Activated CD4-positive, CD25-positive, alpha-beta regulatory T cell (primary cell): ENCODE data around the gene TPST2.
"Not testable (repeated sequence)": the region's sequence is repeated elsewhere in the genome, so short reads cannot be mapped to it uniquely, and the experiment has no call there.

Experiments used
- DNase-seq, 4 experiments: peaks; one replicate each; lab custom pipeline; 2025; lab: John Stamatoyannopoulos, UW

TPST2 gene

DNA sequence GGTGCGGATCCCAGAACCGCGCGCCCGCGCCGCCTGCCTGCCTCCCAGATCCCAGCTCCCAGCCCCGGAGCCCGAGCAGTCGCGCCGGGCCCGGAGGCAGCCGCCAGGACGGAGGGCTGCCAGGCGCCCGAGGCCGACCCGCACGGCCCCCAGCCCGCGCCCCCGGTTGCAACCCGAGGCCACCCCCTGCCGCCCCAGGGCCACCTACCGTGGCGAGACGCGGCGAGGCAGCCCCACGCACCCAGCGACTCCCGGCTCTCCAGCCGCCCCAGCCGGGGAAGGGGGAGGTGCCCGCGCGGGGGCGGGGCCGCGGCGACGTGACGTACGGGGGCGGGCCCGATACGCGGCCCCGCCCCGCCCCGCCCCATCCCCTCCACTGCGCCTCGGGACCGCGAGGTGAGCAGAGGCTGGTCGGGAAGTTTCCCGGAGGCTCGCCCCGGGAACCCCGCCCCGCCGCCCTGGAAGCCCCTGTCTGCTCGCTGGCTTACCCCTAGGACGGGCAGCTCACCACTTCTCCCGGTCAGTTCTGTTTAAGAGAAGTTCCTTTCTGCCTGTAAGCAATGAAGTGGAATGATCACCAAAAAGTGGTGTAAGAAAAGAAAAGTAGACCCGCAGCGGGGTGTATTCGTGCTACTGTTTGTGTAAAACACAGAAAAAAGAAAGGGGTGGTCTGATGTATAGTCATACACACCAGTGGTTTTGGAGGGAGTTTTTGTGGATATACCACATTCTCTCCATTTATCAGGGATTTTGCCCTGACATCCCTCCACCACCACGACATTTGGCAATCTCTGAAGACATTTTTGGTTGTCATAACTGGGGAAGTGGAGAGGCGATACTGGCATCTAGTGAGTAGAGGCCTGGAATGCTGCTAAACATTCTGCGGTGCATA lies at the start of gene TPST2:
Gene TPST2 (minus strand): TSS at position 288 of the 892 bp plus-strand sequence. CDS start 48,502 bp downstream, outside the sequence.
- DNase-seq: peak; percentile 55 to 67 (median 63)

DNA sequence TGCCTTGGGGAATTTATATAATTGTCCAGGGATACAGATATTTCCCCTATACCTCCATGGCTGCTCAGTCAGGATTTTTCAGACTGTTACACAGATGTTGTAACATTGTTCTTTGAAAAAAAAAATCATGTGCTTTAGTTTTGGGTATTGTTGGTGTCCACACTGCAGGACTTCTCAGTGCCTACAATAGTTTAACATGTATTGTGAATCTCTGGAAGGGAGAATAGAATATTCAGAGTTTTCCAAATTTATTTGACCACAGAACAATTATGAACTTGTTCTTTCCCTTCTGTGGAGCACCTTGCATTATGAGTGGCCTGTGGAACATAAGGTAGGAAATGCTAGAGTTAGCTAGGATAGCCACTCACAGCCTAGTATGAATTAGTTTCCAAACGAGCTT lies 46.4 kb upstream of the TPST2 start:
- no peak for DNase-seq

DNA sequence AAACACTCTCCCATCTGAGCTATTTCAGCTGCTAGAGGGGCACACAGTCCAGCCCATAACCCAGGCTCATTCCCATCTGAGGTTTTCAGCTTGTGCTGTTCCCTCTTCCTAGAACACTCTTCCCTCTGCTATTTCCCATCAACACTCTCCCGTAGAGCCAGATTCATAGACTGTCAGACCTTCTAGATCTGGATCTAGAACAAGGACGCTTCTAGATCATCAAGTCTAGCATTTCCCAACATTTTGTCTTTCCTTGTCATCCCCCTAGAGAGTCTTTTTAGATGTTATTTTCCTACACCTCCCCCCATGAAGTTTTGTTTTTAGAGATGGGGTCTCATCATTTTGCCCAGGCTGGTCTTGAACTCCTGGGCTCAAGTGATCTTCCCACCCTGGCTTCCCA lies 45.2 kb upstream of the TPST2 start:
- DNase-seq: no peak

DNA sequence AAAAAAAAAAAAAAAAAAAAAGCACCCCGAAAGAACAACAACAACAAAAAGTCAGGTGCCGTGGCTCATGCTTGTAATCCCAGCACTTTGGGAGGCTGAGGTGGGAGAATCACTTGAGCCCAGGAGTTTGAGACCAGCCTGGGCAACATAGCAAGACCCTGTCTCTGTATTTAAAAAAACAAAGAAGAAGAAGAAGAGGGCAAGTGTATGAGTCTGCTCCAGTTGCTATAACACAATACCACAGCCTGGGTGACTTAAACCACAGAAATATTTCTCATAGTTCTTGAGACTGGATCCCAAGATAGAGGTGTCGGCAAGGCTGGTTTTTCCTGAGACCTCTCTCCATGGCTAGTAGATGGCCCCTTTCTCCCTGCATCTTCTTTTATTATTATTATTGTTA lies 44.3 kb upstream of the TPST2 start:
- no peak for DNase-seq

DNA sequence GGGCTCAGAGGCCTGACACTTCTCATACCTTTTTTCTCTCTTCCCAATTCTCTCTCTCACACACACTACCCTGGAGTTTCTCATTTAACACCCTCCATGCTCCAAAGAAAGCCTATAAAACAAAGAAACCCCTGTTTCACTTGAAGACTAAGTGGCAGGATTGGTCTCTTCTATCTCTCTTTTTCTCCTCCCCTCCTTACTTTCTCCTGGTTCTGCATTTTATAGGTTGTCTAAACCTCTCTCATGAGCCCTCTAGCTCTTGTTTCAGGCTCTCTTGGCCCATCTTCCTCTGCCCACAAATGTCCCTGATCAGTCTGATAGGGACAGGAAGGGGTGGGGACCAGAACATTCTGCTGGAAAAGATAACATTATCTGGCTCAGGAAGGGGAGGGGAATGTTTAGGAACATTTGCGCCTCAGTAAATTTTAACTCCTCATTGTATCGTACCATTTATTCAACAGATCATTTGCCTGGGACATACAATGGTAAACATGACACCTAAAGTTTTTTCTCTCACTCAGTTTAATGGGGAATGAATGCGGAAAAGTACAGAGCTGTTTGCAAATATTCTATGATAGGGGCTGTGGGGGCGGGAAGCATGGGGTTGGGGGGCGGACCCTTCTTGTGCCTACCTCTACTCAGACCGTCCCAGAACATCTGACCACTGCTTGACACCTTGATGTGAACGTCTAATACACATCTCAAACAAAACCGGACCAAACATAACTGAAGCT lies 42.7 kb upstream of the TPST2 start:
- DNase-seq: no peak

DNA sequence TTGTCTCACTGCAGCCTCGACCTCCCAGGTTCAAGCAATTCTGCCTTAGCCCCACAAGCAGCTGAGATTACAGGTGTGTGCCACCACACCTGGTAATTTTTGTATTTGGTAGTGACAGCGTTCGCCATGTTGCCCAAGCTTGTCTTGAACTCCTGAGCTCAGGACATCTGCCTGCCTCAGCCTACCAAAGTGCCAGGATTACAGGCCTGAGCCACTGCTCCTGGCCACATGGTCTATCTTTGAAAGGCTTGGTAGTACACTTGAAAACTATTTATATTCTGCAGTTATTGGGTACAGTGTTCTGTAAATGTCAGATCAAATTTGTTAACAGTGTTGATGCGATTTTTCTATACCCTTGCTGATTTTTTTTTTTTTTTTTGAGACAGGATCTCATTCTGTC lies 41.4 kb upstream of the TPST2 start:
- DNase-seq: no peak

DNA sequence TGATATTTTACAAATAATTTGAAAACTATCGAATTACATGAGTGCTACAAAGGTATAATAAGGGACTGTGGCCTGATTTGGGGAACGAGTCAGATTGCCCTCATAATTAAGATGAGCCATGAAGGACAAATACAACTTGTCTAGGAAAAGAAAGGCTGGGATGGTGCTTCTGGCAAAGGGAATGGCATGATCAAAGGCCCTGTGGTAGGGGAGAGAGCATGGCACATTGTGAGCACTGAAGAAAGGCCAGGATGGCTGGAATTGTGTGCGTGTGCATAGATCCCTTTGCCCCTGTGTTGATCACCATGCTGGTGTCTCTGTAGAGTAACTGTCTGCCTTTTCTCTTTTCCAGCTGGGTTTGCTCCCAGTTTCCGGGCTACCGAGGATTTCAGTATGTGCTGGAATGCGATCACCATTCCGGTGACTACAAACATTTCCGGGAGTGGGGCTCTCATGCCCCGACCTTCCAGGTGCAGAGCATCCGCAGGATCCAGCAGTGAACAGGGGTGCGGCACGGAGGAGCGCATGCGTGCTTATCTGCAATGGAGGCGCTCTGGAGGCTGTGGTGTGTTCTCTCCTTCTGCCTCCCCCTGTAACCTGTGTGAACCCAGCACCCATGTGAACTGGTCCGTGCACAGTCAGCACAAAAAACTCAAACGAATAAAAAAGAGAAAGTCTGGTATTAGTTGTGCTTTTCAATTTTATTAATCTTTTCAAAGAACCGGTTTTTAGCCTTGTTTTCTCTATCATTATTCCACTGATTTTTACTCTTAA lies 40.2 kb upstream of the TPST2 start:
- DNase-seq: no peak

DNA sequence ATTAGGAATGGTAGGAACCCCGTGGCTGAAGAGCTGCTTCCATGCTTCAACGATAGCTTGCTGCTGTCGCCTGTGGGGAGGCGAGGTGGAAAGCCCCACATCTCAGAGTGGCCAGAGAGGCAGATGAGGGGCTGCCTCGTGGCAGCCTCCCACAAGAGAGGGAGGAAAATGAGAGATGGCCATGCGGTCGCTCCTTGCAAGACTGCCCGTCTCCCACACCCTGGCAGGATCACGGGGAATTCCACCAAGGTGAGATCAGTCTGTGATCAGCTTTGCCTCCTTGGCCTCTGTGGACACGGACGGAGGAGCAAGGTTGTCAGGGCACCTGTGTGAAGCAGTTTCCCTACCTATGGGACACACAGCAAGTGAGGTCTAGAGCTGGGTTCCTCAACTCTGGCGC lies 34.9 kb upstream of the TPST2 start:
- DNase-seq: no peak

DNA sequence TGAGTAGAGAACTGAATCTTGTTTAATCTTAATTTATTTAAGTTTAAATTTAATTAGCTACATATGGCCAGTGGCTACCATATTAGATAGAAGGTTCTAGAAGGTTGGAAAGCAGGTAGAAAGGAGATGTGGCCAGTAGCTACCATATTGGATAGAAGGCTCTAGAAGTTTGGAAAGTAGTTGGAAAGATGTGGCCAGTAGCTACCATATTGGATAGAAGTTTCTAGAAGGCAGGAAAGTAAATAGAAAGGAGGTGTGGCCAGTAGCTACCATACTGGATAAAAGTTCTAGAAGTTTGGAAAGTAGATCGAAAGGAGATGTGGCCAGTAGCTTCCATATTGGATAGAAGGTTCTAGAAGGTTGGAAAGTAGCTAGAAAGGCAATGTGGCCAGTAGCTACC lies 34.1 kb upstream of the TPST2 start:
- DNase-seq: no peak

DNA sequence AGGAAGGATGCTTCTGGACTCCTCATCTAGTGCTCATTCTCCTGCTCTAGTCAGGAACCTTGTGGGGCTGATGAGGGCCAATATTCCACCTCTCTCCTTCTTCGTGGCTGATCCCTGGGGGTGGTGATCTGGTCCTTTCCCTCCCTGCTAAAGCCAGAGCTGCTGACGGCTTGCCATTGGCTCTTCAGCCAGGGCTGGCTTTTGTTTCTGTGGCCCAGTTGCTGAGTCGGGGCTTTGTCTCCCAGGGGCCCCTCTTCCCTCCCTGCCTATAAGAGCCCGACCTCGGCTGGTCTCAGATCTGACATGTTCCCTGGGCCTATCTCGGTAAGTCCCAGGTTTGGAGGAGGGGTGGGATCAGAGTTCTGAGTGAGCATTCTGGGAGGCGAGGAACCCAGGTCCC lies 31.7 kb upstream of the TPST2 start, which contains the start of gene CRYBA4:
Gene CRYBA4 (plus strand): TSS at position 301 of the 400 bp plus-strand sequence. CDS start 634 bp downstream, outside the sequence.
- no peak for DNase-seq

DNA sequence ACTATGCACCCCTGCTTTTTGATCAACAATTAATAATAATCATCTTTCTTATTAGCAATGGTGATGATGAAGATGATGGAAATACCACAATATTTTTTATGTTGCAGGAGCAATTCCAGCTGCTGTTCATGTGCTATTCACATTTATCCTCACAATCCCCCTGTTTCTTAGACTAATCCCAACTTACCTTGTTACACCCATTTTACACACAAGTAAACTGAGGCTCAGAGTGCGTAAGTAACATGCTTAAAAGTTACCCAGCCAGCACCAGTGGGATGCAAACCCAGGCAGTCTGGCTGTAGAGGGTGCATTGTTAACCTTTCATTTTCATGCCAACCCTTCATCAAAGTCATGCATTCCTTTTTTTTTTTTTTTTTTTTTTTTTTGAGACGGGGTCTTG lies 30.3 kb upstream of the TPST2 start:
- DNase-seq: no peak

DNA sequence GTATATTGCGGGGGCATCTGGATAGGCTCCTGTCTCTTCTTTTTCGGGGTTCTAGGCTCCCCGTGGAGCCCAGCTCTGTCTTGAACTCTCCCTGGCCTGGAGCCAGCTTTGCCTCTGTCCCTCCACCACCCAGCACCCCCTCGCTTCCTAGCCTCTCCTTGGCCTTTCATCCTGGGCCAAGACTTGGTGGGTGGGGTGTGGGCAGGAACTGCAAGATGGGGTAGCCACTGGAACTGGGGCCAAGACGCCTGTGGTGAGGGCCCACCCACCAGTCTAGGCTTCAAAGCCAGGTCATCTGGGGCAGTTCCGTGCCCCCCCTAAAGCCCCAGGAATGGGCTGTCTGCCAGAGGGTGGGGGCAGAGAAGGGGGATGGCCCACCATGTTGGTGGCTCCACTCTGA lies 29.6 kb upstream of the TPST2 start:
- no peak for DNase-seq

DNA sequence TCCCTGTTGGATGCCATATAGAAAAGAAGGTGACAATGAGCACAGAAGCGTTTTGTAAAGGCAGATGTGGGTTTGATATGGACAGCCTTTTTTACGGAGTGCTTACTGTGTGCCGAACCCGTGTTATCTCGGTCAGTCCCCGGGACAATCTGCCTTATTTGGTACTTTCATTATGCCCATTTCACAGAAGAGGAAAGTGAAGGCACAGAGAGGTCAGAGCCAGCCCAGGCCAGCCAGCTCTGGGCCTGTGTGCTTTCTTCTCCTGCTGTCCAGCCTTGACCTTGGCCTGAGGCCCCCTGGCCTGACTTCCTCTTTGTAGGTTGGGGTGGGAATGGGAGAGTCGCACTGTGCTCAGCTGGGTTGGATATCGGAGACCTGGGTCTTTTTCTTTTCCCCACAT lies 28.5 kb upstream of the TPST2 start:
- DNase-seq: no peak

DNA sequence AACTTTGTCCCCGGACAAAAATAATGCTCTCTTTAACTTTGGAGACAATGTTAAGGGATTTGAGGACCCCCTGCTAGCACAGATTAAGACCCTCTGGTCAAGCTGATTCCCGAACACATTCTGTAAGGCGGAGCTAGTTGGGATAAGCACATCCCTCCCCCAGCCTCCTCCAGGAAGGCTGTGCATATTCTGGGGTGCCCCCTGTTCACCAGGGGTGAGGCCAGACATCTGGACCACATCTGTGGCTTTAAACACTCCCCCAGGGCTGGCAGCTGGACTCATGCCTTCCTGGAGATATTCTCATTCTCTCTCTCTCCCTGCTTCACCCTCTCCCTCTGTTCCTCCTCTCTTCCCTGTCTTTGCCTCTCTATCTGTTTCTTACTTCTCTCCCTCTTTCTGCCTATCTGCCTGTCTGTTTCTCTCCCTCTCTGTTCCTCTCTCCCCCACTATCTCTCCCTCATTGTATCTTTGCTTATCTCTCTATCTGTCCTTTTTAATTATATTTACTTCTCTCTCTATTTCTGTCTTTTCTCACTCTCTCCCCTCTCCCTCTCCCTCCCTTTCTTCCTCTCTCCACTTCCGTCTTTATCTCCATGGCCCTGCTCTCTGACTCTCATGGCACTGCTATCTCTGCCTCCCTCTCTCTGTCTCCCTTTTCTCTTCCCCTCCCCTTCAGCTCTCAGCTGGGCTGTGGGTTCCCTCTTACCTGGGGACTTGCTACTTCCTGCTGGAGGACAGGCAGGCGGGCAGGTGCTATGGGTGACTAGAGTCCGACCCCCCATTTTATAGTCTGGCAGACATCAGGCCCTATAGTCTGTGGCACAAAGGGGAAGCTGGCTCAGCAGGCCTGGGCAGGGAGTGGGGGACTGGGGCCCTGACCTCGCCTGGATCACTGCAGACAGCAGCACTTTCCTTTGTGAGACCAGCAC lies 27.6 kb upstream of the TPST2 start, which contains the start of gene CRYBB1:
Gene CRYBB1 (minus strand): TSS at position 757 of the 929 bp plus-strand sequence. CDS start 1,708 bp downstream, outside the sequence.
- DNase-seq: no peak

DNA sequence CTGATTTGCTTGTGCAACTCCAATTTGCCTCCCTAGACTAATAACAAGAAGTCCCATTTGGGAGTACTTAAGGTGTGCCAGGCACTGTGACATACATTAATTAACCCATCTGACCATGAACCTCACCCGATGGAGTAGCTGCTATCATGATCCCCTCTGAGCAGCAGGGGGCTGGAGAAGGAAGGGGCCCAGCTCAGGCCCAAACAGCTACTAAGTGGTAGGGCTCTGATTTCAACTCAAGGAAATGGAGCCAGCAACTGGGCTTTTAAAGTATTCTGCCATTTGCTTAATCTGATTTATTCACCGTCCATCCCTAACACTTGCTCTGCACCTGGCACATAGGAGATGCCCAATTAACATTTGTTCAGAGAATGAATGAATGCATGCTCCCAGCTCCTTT lies 26.7 kb upstream of the TPST2 start:
- no peak for DNase-seq

DNA sequence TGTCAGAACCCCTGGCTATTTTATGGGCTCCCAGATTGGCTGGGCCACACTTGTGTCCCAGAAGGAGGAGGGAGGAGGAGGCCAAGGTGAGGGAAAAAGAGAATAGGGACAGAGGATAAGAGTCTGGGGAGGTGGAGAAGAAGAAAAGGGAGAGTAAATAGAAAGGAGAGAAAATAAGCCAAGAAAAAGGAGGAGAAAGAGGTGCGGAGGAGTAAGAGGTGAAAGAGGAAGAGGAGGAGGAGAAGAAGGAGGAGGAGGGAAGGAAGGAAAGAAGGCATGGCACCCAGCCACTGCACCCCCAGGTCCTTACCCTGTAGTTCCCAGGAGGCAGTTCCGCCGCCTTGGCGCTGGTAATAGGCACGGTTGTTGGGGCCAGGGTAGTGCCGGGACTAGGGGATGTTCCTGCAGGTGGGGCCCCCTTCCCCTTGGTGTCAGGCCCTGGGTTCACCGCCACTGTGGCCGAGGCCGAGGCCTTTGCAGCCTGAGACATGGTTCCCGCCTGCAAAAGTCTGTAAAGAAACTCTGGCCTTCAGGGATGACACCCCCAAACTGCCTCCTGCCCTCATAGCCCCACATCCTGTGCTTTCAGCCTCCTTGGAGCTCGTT lies 26.0 kb upstream of the TPST2 start:
- DNase-seq: no peak

DNA sequence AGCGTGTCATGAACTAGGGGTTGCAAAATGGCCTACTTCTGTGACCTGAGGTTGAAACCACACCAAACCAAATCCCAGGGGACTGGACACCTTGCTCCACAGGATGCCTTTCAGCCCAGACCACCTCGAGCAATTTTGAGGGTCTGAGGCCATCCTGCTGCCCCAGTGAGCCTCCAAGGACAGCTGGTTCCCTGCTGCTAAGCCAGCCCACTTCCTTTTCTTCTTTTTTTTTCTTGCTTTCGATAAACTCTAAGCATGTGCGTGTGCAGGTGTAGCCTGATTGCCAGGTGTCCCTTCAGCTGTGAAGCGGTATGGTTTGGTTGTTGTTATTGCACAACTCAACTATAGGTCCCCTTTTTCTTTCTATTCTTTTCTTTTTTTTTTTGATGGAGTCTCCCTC lies 25.2 kb upstream of the TPST2 start:
- no peak for DNase-seq

DNA sequence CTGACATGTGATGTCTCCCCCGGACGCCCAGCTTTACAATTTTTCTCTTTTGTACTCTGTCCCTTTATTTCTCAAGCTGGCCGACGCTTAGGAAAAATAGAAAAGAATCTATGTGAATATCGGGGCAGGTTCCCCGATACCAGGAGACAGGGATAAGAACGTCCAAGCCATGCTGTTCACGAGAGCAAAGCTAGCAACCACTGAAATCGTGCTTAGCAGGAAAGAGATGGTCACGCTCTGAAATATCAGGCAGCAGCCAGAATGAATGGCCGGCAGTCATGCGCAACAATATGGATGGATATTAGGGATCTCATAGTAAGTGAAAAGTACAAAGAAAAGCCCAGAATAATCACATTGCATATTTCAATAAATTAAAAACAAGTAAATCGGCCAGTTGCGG lies 24.4 kb upstream of the TPST2 start:
- DNase-seq: no peak

DNA sequence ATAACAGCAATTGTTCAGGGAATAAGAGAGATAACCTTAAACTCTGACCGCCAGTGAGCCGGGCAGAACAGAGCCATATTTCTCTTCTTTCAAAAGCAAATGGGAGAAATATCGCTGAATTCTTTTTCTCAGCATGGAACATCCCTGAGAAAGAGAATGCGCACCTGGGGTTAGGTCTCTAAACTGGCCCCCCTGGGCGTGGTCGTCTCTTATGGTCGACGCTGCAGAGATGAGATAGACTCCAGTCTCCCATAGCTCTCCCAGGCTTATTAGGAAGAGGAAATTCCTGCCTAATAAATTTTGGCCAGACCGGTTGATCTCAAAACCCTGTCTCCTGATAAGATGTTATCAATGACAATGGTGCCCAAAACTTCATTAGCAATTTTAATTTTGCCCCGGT lies 23.8 kb upstream of the TPST2 start:
- not testable (repeated sequence) for DNase-seq

DNA sequence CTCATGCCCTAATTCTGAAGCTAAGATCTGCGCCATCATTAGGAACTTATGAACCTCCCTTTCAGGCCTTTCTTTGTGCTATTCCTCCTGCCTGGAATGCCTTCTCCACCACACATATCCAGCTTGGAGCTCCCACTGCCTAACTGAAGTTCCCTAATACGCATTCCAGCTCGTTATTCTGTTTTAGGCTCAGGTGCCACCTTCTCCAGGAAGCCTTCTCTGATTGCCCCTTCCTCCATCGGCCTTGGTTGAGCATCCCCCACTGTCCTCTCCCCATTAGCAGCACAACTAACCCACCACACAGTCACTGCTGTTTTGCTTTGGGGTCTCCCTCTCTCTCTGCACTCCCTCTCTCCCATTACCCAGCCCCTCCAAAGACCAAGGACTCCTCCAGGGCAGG lies 22.7 kb upstream of the TPST2 start:
- no peak for DNase-seq

DNA sequence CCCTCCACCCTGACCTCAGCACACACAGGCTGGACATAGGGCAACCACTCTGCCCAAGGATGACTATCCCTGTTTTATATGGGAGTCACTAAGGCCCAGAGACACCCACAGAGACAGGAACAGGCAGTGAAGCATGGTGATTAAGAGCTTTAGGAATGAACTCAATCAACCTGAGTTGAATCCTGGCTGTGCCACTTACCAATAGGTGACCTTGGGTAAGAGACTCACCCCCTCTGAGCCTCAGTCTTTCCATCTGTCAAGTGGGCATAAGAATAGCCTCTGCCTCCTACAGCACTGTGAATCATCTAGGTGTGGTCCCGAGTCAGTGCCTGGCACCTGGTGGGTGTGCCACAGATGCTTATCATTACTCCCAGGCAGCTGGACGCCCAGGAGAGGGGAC lies 21.1 kb upstream of the TPST2 start:
- no peak for DNase-seq
